Occipital lobe (tissue), 2 donors: Measurements from ENCODE around the gene GAS2L2. TPM values are rescaled to one million over a fixed set of nuclear protein-coding genes. Genes with fewer than 3 reads are reported as not detected.

Experiments used
- DNase-seq: peaks from one replicate; lab custom pipeline; 2025; lab: John Stamatoyannopoulos, UW
- total RNA-seq: library from RNA; depleted of rRNA; stranded (reverse); fragments of >200 nt; gene quantifications from one replicate; pipeline ENCODE4 v1.2.3, GENCODE V29; 2014

Gene GAS2L2
- total RNA-seq, 1 donor from 2014 or later: 0.16 TPM

- peak; percentile 40 for DNase-seq
Observed at GRCh38 chr17:35747540-35748017, 5.5 kb downstream of the GAS2L2 start.

GRCh38 chr17:35745749-35746320 is 7.2 kb downstream of the GAS2L2 start:
- DNase-seq: no peak

- DNase-seq: no peak
Observed at GRCh38 chr17:35745246-35745645, 7.8 kb downstream of the GAS2L2 start.

- no peak for DNase-seq
Observed at GRCh38 chr17:35744830-35745229, 8.2 kb downstream of the GAS2L2 start.

- DNase-seq: no peak
Observed at GRCh38 chr17:35743626-35744328, 9.3 kb downstream of the GAS2L2 start.

- DNase-seq: no peak
Observed at GRCh38 chr17:35742896-35743477, 10.1 kb downstream of the GAS2L2 start.

GRCh38 chr17:35742496-35742895 is 10.5 kb downstream of the GAS2L2 start:
- no peak for DNase-seq

GRCh38 chr17:35740997-35741931 is 11.8 kb downstream of the GAS2L2 start:
- no peak for DNase-seq

GRCh38 chr17:35740216-35740615 is 12.8 kb downstream of the GAS2L2 start:
- DNase-seq: no peak

GRCh38 chr17:35738519-35739133 is 14.4 kb downstream of the GAS2L2 start:
- DNase-seq: no peak

GRCh38 chr17:35736236-35736635 is 16.8 kb downstream of the GAS2L2 start:
- no peak for DNase-seq

- no peak for DNase-seq
Observed at GRCh38 chr17:35735036-35735805, 17.8 kb downstream of the GAS2L2 start.

GRCh38 chr17:35734396-35734795 is 18.6 kb downstream of the GAS2L2 start:
- DNase-seq: no peak

- DNase-seq: no peak
Observed at GRCh38 chr17:35733366-35733765, 19.7 kb downstream of the GAS2L2 start.

- no peak for DNase-seq
Observed at GRCh38 chr17:35732806-35733136, 20.3 kb downstream of the GAS2L2 start.

- DNase-seq: no peak
Observed at GRCh38 chr17:35731917-35732805, 20.9 kb downstream of the GAS2L2 start.

GRCh38 chr17:35731239-35731916 is 21.7 kb downstream of the GAS2L2 start, which contains the start of gene RASL10B:
Gene RASL10B (plus strand): TSS chr17:35731639. CDS start chr17:35735185, 3,546 bp downstream.
- DNase-seq: peak; percentile 62

GRCh38 chr17:35730400-35731005 is 22.5 kb downstream of the GAS2L2 start:
- DNase-seq: no peak
